Nephron (organoid): ENCODE measurements around the gene APCDD1L.

ENCODE experiments used
- H3K27ac Mint-ChIP-seq, 3 experiments: 2 replicates each; pipeline ENCODE4 v1.8.0; 2020; ENCODE audit warnings: mixed read lengths in 3 of 3, mild to moderate bottlenecking in 2 of 3, moderate library complexity in 1 of 3
- H3K27me3 Mint-ChIP-seq: 2 replicates; pipeline ENCODE4 v1.8.0; 2021; ENCODE audit warnings: low read depth, mild to moderate bottlenecking, moderate library complexity, mixed read lengths
- H3K36me3 Mint-ChIP-seq: 2 replicates; pipeline ENCODE4 v1.8.0; 2020; ENCODE audit warnings: low read depth, mixed read lengths
- H3K4me1 Mint-ChIP-seq: 2 replicates; pipeline ENCODE4 v1.8.0; 2020; ENCODE audit warnings: mixed read lengths
- H3K4me3 Mint-ChIP-seq, 3 experiments: 2 replicates each; pipeline ENCODE4 v1.8.0; 2020; ENCODE audit warnings: mild to moderate bottlenecking in 3 of 3, mixed read lengths in 3 of 3, moderate library complexity in 2 of 3
- H3K9me3 Mint-ChIP-seq: 2 replicates; pipeline ENCODE4 v1.8.0; 2020; ENCODE audit warnings: mixed read lengths
- TF ChIP-seq, protein P1 (sequence below), 3 experiments: fragments of 200-600 bp; sonication (generic); IDR thresholded peaks; one replicate each; pipeline ENCODE4 v1.5.0; 2021; ENCODE audit warnings: antibody characterized with exemption in 3 of 3; ENCODE audit not compliant: unreplicated experiment in 3 of 3

APCDD1L gene

DNA sequence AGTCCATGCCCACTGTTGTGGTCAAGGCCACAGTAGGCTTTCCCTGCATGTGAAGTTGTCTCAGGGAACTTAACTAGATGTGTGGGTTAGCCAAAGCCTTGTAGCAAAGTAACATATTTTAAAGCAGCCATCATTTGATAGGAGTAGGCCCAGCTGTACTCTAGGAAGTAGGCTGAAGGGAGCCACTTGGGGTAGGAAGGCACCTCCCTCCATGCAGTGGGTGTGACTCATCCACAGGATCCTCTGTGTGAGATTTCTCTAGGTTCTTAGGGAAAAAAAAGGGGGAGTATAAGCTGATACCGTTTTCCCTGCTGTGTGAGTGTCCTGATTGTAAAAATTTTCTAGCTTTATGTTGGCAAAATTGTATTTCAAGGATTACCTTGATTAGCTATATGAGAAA, 81.4 kb downstream of the APCDD1L start:
- TF ChIP-seq, protein P1, sequence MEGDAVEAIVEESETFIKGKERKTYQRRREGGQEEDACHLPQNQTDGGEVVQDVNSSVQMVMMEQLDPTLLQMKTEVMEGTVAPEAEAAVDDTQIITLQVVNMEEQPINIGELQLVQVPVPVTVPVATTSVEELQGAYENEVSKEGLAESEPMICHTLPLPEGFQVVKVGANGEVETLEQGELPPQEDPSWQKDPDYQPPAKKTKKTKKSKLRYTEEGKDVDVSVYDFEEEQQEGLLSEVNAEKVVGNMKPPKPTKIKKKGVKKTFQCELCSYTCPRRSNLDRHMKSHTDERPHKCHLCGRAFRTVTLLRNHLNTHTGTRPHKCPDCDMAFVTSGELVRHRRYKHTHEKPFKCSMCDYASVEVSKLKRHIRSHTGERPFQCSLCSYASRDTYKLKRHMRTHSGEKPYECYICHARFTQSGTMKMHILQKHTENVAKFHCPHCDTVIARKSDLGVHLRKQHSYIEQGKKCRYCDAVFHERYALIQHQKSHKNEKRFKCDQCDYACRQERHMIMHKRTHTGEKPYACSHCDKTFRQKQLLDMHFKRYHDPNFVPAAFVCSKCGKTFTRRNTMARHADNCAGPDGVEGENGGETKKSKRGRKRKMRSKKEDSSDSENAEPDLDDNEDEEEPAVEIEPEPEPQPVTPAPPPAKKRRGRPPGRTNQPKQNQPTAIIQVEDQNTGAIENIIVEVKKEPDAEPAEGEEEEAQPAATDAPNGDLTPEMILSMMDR (IDR thresholded peaks at IDR 0.05; ENCODE audit: unreplicated experiment in 3 of 3) = no peak
- H3K27ac Mint-ChIP-seq = no peak overlapping the region

DNA sequence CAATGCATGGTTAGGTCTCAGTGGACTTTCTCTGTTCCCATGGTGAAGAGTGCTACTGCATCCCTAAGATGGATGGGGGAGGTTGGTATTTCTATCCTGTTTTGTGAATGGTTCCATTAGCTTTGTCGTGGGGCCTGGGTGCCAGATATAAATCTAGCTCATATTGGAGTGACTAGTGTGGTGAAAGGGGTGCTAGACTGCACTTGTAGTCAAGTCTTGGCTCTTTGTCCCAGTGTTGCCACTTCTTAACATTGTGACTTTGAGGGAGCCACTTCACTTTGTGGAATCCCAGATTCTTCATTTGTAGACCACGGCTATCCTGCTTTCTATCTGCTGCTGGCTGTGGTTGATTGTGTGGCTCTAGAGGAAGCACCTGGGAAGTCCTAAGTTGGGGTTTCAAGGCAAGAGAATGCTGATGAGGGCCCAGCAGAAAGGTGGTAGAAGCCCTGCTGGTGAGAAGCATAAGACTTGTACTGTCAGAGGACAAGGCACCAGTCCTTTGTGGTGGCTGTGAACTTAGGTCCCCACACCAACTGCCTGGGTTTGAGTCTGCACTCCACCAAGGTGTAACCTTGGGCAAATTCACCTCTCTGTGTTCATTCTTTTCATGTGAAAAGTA, 82.1 kb downstream of the APCDD1L start:
- Mint-ChIP-seq H3K27me3 (no peaks in the 10 kb centered on the region), H3K9me3 (peaks cover 3% of the 10 kb centered on the region), H3K36me3 (peaks cover 57% of the 10 kb centered on the region), H3K4me3 (no peak overlapping the region), H3K4me1 (peaks cover 8% of the 10 kb centered on the region), H3K27ac (no peak overlapping the region)
- TF ChIP-seq, protein P1 (IDR thresholded peaks at IDR 0.05; ENCODE audit: unreplicated experiment in 3 of 3) = no peak

More for the DNA sequence above, 81.4 kb downstream of the APCDD1L start:
- H3K27me3 Mint-ChIP-seq = no peaks in the 10 kb centered on the region
- H3K4me3 Mint-ChIP-seq = no peak overlapping the region
- H3K36me3 Mint-ChIP-seq = peaks cover 61% of the 10 kb centered on the region
- peaks cover 3% of the 10 kb centered on the region for H3K9me3 Mint-ChIP-seq
- H3K4me1 Mint-ChIP-seq = peaks cover 8% of the 10 kb centered on the region

DNA sequence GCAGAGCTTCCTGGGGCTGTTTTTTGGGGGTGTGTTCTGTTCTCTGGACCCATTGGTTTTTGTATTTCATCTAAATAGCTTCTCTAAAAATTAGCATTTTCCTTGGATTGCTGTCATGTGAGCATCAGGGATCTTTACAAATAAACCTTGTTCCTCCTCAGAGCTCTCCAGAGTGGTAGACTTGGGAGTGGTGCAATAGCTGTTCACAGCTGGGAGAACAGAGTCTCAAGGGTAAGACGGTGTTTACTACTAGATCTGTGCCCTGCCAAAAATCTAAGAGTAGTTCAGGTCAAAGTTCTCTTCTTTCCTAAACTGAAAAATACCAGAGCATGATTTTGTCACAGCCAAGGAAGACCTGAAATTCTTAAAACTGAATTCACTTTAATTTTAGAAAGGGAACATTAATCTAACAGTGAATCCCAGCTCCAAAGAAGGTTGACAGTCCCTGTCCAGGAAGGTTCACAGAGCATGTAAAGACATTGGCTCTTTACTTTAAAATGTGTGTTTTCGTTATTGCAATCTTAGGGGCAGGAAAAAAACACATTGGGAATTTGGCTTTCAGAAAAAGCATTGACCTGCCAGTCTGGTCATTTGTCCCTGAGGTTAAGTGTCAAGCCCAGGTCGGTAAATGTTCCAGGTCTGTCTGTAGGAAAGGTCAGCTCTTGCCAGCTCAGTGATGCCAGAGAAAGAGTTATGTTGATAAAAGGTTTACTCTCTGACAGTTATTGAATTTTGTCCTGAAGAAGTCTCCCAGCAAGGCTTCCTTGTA, 82.8 kb downstream of the APCDD1L start:
- Mint-ChIP-seq H3K36me3 (peaks cover 50% of the 10 kb centered on the region), H3K27me3 (no peaks in the 10 kb centered on the region), H3K4me1 (peaks cover 8% of the 10 kb centered on the region), H3K27ac (no peak overlapping the region), H3K9me3 (peaks cover 3% of the 10 kb centered on the region), H3K4me3 (no peak overlapping the region)
- TF ChIP-seq, protein P1 (IDR thresholded peaks at IDR 0.05; ENCODE audit: unreplicated experiment in 3 of 3) = no peak

DNA sequence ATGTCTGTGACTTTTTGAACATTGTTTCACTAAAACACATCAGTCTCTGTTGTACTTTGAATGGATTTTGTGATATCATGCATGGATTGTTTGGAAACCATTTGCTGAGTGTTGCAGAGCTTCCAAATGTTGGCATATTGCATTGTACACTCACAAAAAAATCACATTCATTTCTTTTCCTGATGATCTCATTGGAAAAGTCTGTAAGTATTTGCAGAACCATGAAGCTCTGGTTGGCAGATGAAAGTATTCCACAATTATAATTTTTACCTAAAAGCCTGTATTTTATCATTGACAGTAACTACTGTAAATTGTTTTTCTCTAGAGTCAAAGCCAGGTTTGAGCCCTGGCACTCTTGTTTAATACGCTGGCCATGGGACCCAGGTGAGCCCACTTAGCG, 84.1 kb downstream of the APCDD1L start:
- Mint-ChIP-seq H3K36me3 (peaks cover 47% of the 10 kb centered on the region), H3K4me1 (peaks cover 8% of the 10 kb centered on the region), H3K9me3 (peaks cover 3% of the 10 kb centered on the region), H3K4me3 (no peak overlapping the region), H3K27ac (no peak overlapping the region), H3K27me3 (no peaks in the 10 kb centered on the region)
- TF ChIP-seq, protein P1 (IDR thresholded peaks at IDR 0.05; ENCODE audit: unreplicated experiment in 3 of 3) = no peak

DNA sequence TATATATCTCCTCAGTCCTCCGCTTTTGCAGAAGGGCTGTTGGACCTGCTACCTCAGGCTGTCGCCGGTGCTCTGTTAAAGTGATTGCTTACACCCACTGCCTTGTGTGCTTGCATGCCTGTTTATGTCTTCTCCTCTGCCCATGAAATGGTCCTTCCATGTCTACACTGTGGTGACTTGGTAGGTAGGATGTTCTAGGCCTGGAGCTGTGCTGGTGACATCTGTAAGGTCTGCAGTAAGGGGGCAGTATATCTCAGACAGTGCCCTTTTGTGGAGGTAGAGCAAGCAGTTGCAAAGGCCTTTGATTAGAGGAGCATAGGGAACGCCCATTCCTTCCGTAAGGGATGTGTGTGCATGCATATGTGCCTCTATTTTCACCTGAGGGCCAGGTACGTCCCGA, 85.9 kb downstream of the APCDD1L start:
- Mint-ChIP-seq H3K9me3 (peaks cover 7% of the 10 kb centered on the region), H3K36me3 (peaks cover 46% of the 10 kb centered on the region), H3K27ac (no peak overlapping the region), H3K4me1 (peaks cover 13% of the 10 kb centered on the region), H3K27me3 (no peaks in the 10 kb centered on the region), H3K4me3 (no peak overlapping the region)
- TF ChIP-seq, protein P1 (IDR thresholded peaks at IDR 0.05; ENCODE audit: unreplicated experiment in 3 of 3) = no peak
